ENCODE data around the gene POU2AF1. TPM values are rescaled to one million over a fixed set of nuclear protein-coding genes. Genes with fewer than 3 reads are reported as not detected.

POU2AF1 gene
- polyA plus RNA-seq, 6 donors from 2014 or later = 63.6 to 114 (median 89.3) TPM

- Mint-ChIP-seq H3K9me3 (peaks cover 4 to 9% (median 6%) of the 10 kb centered on the region in 7 donors), H3K4me1 (peaks cover 0 to 14% (median 5%) of the 10 kb centered on the region in 3 donors), H3K27ac (peak overlapping the region in 1 of 6 donors; percentile 76), H3K4me3 (no peak overlapping the region), H3K27me3 (no peaks in the 10 kb centered on the region), H3K36me3 (peaks cover 5 to 22% of the 10 kb centered on the region in 2 donors)
- DNase-seq (no peak), ATAC-seq (ENCODE audit: low read depth in 2 of 2) (no peak)
Observed at GRCh38 chr11:111336062-111336461, 43.0 kb downstream of the POU2AF1 start.

GRCh38 chr11:111335549-111335948 is 43.5 kb downstream of the POU2AF1 start:
- H3K4me3 Mint-ChIP-seq = no peak overlapping the region
- no peak for ATAC-seq (ENCODE audit: low read depth in 2 of 2)
- DNase-seq = no peak
- peaks cover 4 to 9% (median 6%) of the 10 kb centered on the region in 7 donors for H3K9me3 Mint-ChIP-seq
- H3K36me3 Mint-ChIP-seq = peaks cover 5 to 22% of the 10 kb centered on the region in 2 donors
- no peaks in the 10 kb centered on the region for H3K27me3 Mint-ChIP-seq
- no peak overlapping the region for H3K27ac Mint-ChIP-seq
- H3K4me1 Mint-ChIP-seq = peaks cover 0 to 14% (median 9%) of the 10 kb centered on the region in 3 donors

- Mint-ChIP-seq H3K27ac (peak overlapping the region in 2 of 6 donors; percentile 18 to 43), H3K4me1 (peaks cover 0 to 14% (median 9%) of the 10 kb centered on the region in 3 donors), H3K4me3 (no peak overlapping the region), H3K36me3 (peaks cover 5 to 21% of the 10 kb centered on the region in 2 donors), H3K9me3 (peaks cover 4 to 6% (median 5%) of the 10 kb centered on the region in 7 donors), H3K27me3 (no peaks in the 10 kb centered on the region)
- ATAC-seq (ENCODE audit: low read depth in 2 of 2) = no peak
- DNase-seq = no peak
Observed at GRCh38 chr11:111334532-111335502, 44.3 kb downstream of the POU2AF1 start.

- no peak for DNase-seq
- Mint-ChIP-seq H3K27ac (peak overlapping the region in 2 of 6 donors; percentile 37 to 41), H3K36me3 (peaks cover 4 to 10% of the 10 kb centered on the region in 2 donors), H3K27me3 (no peaks in the 10 kb centered on the region), H3K4me1 (peaks cover 0 to 13% (median 7%) of the 10 kb centered on the region in 3 donors), H3K9me3 (no peaks in the 10 kb centered on the region), H3K4me3 (no peak overlapping the region)
- ATAC-seq (ENCODE audit: low read depth in 2 of 2) = no peak
Observed at GRCh38 chr11:111331711-111332479, 47.2 kb downstream of the POU2AF1 start.

- Mint-ChIP-seq H3K9me3 (no peaks in the 10 kb centered on the region), H3K27ac (no peak overlapping the region), H3K4me1 (peaks cover 5 to 17% (median 9%) of the 10 kb centered on the region in 3 donors), H3K4me3 (no peak overlapping the region), H3K27me3 (no peaks in the 10 kb centered on the region), H3K36me3 (peaks cover 4 to 15% of the 10 kb centered on the region in 2 donors)
- ATAC-seq (ENCODE audit: low read depth in 2 of 2) = no peak
- no peak for DNase-seq
Observed at GRCh38 chr11:111330234-111330893, 48.7 kb downstream of the POU2AF1 start.

GRCh38 chr11:111329306-111330204 is 49.5 kb downstream of the POU2AF1 start:
- H3K9me3 Mint-ChIP-seq = no peaks in the 10 kb centered on the region
- H3K4me3 Mint-ChIP-seq = no peak overlapping the region
- peaks cover 5 to 17% (median 9%) of the 10 kb centered on the region in 3 donors for H3K4me1 Mint-ChIP-seq
- H3K27me3 Mint-ChIP-seq = no peaks in the 10 kb centered on the region
- peak overlapping the region in 3 of 6 donors; percentile 23 to 59 (median 34) for H3K27ac Mint-ChIP-seq
- ATAC-seq (ENCODE audit: low read depth in 2 of 2) (no peak), DNase-seq (no peak)
- H3K36me3 Mint-ChIP-seq = peaks cover 4 to 21% of the 10 kb centered on the region in 2 donors

GRCh38 chr11:111327908-111328624 is 51.0 kb downstream of the POU2AF1 start:
- H3K36me3 Mint-ChIP-seq = peaks cover 4 to 16% of the 10 kb centered on the region in 2 donors
- H3K9me3 Mint-ChIP-seq = no peaks in the 10 kb centered on the region
- H3K4me3 Mint-ChIP-seq = no peak overlapping the region
- ATAC-seq (ENCODE audit: low read depth in 2 of 2) (no peak), DNase-seq (no peak)
- peak overlapping the region in 2 of 6 donors; percentile 6 to 27 for H3K27ac Mint-ChIP-seq
- H3K27me3 Mint-ChIP-seq = no peaks in the 10 kb centered on the region
- peaks cover 5 to 12% (median 9%) of the 10 kb centered on the region in 3 donors for H3K4me1 Mint-ChIP-seq

- Mint-ChIP-seq H3K36me3 (peaks cover 4 to 16% of the 10 kb centered on the region in 2 donors), H3K4me3 (no peak overlapping the region), H3K4me1 (peaks cover 5 to 12% (median 9%) of the 10 kb centered on the region in 3 donors), H3K27me3 (no peaks in the 10 kb centered on the region), H3K27ac (peak overlapping the region in 1 of 6 donors; percentile 73), H3K9me3 (no peaks in the 10 kb centered on the region)
- DNase-seq = no peak
- ATAC-seq (ENCODE audit: low read depth in 2 of 2) = no peak
Observed at GRCh38 chr11:111326824-111327223, 52.3 kb downstream of the POU2AF1 start.

- H3K27me3 Mint-ChIP-seq = no peaks in the 10 kb centered on the region
- DNase-seq = no peak
- H3K4me3 Mint-ChIP-seq = no peak overlapping the region
Observed at GRCh38 chr11:111325259-111325658, 53.8 kb downstream of the POU2AF1 start.

GRCh38 chr11:111324277-111324720 is 54.8 kb downstream of the POU2AF1 start:
- no peaks in the 10 kb centered on the region for H3K27me3 Mint-ChIP-seq
- ATAC-seq (ENCODE audit: low read depth in 2 of 2) (no peak), DNase-seq (no peak)
- no peak overlapping the region for H3K4me3 Mint-ChIP-seq
- no peak overlapping the region for H3K27ac Mint-ChIP-seq
- peaks cover 4 to 16% of the 10 kb centered on the region in 2 donors for H3K36me3 Mint-ChIP-seq
- peaks cover 5 to 9% (median 5%) of the 10 kb centered on the region in 3 donors for H3K4me1 Mint-ChIP-seq
- no peaks in the 10 kb centered on the region for H3K9me3 Mint-ChIP-seq

More at GRCh38 chr11:111325259-111325658, 53.8 kb downstream of the POU2AF1 start:
- Mint-ChIP-seq H3K36me3 (peaks cover 4 to 16% of the 10 kb centered on the region in 2 donors), H3K9me3 (no peaks in the 10 kb centered on the region), H3K4me1 (peaks cover 5 to 9% (median 5%) of the 10 kb centered on the region in 3 donors), H3K27ac (no peak overlapping the region)
- no peak for ATAC-seq (ENCODE audit: low read depth in 2 of 2)

- Mint-ChIP-seq H3K27ac (no peak overlapping the region), H3K4me3 (no peak overlapping the region), H3K9me3 (no peaks in the 10 kb centered on the region), H3K27me3 (no peaks in the 10 kb centered on the region), H3K4me1 (peaks cover 4 to 5% (median 5%) of the 10 kb centered on the region in 3 donors), H3K36me3 (peaks cover 0 to 16% of the 10 kb centered on the region in 2 donors)
- ATAC-seq (ENCODE audit: low read depth in 2 of 2) (no peak), DNase-seq (no peak)
Observed at GRCh38 chr11:111322534-111322933, 56.5 kb downstream of the POU2AF1 start.

All from naive B cell (primary cell).